ENCODE data around the gene METTL18.

METTL18 gene

GRCh38 chr1:169794530-169795416, at the start of gene METTL18:
METTL18 (minus strand) TSS chr1:169794907; CDS start chr1:169793695, 1,212 bp downstream.
- H3K4me3 ChIP-seq (ENCODE audit: low read length) = peak within 1 kb of the TSS; percentile 76
- H3K9ac ChIP-seq (ENCODE audit: low read length) = peak within 1 kb of the TSS; percentile 79
- H3K27me3 ChIP-seq (ENCODE audit: control insufficient read depth, insufficient read depth, low read length) = no peaks in the 10 kb centered on the region

GRCh38 chr1:169838942-169839341, 44.2 kb upstream of the METTL18 start:
- Histone ChIP-seq H3K9ac (ENCODE audit: low read length) (no peak overlapping the region), H3K36me3 (ENCODE audit: control insufficient read depth, insufficient read depth, low read length) (no peaks in the 10 kb centered on the region), H3K27me3 (ENCODE audit: control insufficient read depth, insufficient read depth, low read length) (no peaks in the 10 kb centered on the region), H3K4me3 (ENCODE audit: low read length) (no peak overlapping the region), H3K4me1 (ENCODE audit: control insufficient read depth, insufficient read depth, low read length) (no peaks in the 10 kb centered on the region), H3K9me3 (ENCODE audit: control insufficient read depth, low read length) (no peaks in the 10 kb centered on the region)

More at GRCh38 chr1:169794530-169795416, at the start of gene METTL18:
- Histone ChIP-seq H3K4me1 (ENCODE audit: control insufficient read depth, insufficient read depth, low read length) (peaks cover 9% of the 10 kb centered on the region), H3K9me3 (ENCODE audit: control insufficient read depth, low read length) (no peaks in the 10 kb centered on the region), H3K36me3 (ENCODE audit: control insufficient read depth, insufficient read depth, low read length) (no peaks in the 10 kb centered on the region)

GRCh38 chr1:169836198-169836597, 41.5 kb upstream of the METTL18 start:
- no peaks in the 10 kb centered on the region for H3K36me3 ChIP-seq (ENCODE audit: control insufficient read depth, insufficient read depth, low read length)
- no peaks in the 10 kb centered on the region for H3K4me1 ChIP-seq (ENCODE audit: control insufficient read depth, insufficient read depth, low read length)
- no peak overlapping the region for H3K9ac ChIP-seq (ENCODE audit: low read length)
- no peaks in the 10 kb centered on the region for H3K27me3 ChIP-seq (ENCODE audit: control insufficient read depth, insufficient read depth, low read length)
- no peaks in the 10 kb centered on the region for H3K9me3 ChIP-seq (ENCODE audit: control insufficient read depth, low read length)
- no peak overlapping the region for H3K4me3 ChIP-seq (ENCODE audit: low read length)

- Histone ChIP-seq H3K9me3 (ENCODE audit: control insufficient read depth, low read length) (no peaks in the 10 kb centered on the region), H3K9ac (ENCODE audit: low read length) (no peak overlapping the region), H3K36me3 (ENCODE audit: control insufficient read depth, insufficient read depth, low read length) (no peaks in the 10 kb centered on the region), H3K4me3 (ENCODE audit: low read length) (no peak overlapping the region), H3K27me3 (ENCODE audit: control insufficient read depth, insufficient read depth, low read length) (no peaks in the 10 kb centered on the region), H3K4me1 (ENCODE audit: control insufficient read depth, insufficient read depth, low read length) (no peaks in the 10 kb centered on the region)
Observed at GRCh38 chr1:169835647-169836046, 40.9 kb upstream of the METTL18 start.

GRCh38 chr1:169834869-169835268, 40.2 kb upstream of the METTL18 start:
- Histone ChIP-seq H3K27me3 (ENCODE audit: control insufficient read depth, insufficient read depth, low read length) (no peaks in the 10 kb centered on the region), H3K9ac (ENCODE audit: low read length) (no peak overlapping the region)

GRCh38 chr1:169833179-169833901, 38.6 kb upstream of the METTL18 start:
- no peaks in the 10 kb centered on the region for H3K27me3 ChIP-seq (ENCODE audit: control insufficient read depth, insufficient read depth, low read length)
- no peaks in the 10 kb centered on the region for H3K4me1 ChIP-seq (ENCODE audit: control insufficient read depth, insufficient read depth, low read length)
- H3K9ac ChIP-seq (ENCODE audit: low read length) = no peak overlapping the region

More at GRCh38 chr1:169834869-169835268, 40.2 kb upstream of the METTL18 start:
- no peak overlapping the region for H3K4me3 ChIP-seq (ENCODE audit: low read length)
- H3K4me1 ChIP-seq (ENCODE audit: control insufficient read depth, insufficient read depth, low read length) = no peaks in the 10 kb centered on the region
- H3K9me3 ChIP-seq (ENCODE audit: control insufficient read depth, low read length) = no peaks in the 10 kb centered on the region
- H3K36me3 ChIP-seq (ENCODE audit: control insufficient read depth, insufficient read depth, low read length) = no peaks in the 10 kb centered on the region

GRCh38 chr1:169829671-169830070, 35.0 kb upstream of the METTL18 start:
- H3K9ac ChIP-seq (ENCODE audit: low read length) = no peak overlapping the region
- no peaks in the 10 kb centered on the region for H3K36me3 ChIP-seq (ENCODE audit: control insufficient read depth, insufficient read depth, low read length)
- no peaks in the 10 kb centered on the region for H3K4me1 ChIP-seq (ENCODE audit: control insufficient read depth, insufficient read depth, low read length)
- no peaks in the 10 kb centered on the region for H3K9me3 ChIP-seq (ENCODE audit: control insufficient read depth, low read length)
- H3K4me3 ChIP-seq (ENCODE audit: low read length) = no peak overlapping the region
- H3K27me3 ChIP-seq (ENCODE audit: control insufficient read depth, insufficient read depth, low read length) = no peaks in the 10 kb centered on the region

More at GRCh38 chr1:169833179-169833901, 38.6 kb upstream of the METTL18 start:
- no peaks in the 10 kb centered on the region for H3K9me3 ChIP-seq (ENCODE audit: control insufficient read depth, low read length)
- H3K4me3 ChIP-seq (ENCODE audit: low read length) = no peak overlapping the region
- H3K36me3 ChIP-seq (ENCODE audit: control insufficient read depth, insufficient read depth, low read length) = no peaks in the 10 kb centered on the region

- H3K36me3 ChIP-seq (ENCODE audit: control insufficient read depth, insufficient read depth, low read length) = no peaks in the 10 kb centered on the region
- H3K27me3 ChIP-seq (ENCODE audit: control insufficient read depth, insufficient read depth, low read length) = no peaks in the 10 kb centered on the region
- H3K9me3 ChIP-seq (ENCODE audit: control insufficient read depth, low read length) = no peaks in the 10 kb centered on the region
- H3K4me1 ChIP-seq (ENCODE audit: control insufficient read depth, insufficient read depth, low read length) = no peaks in the 10 kb centered on the region
- no peak overlapping the region for H3K9ac ChIP-seq (ENCODE audit: low read length)
- no peak overlapping the region for H3K4me3 ChIP-seq (ENCODE audit: low read length)
Observed at GRCh38 chr1:169824153-169824552, 29.4 kb upstream of the METTL18 start.

- Histone ChIP-seq H3K9ac (ENCODE audit: low read length) (no peak overlapping the region), H3K4me1 (ENCODE audit: control insufficient read depth, insufficient read depth, low read length) (no peaks in the 10 kb centered on the region), H3K4me3 (ENCODE audit: low read length) (no peak overlapping the region), H3K9me3 (ENCODE audit: control insufficient read depth, low read length) (no peaks in the 10 kb centered on the region), H3K27me3 (ENCODE audit: control insufficient read depth, insufficient read depth, low read length) (no peaks in the 10 kb centered on the region), H3K36me3 (ENCODE audit: control insufficient read depth, insufficient read depth, low read length) (no peaks in the 10 kb centered on the region)
Observed at GRCh38 chr1:169821500-169821899, 26.8 kb upstream of the METTL18 start.

- H3K4me3 ChIP-seq (ENCODE audit: low read length) = no peak overlapping the region
- no peaks in the 10 kb centered on the region for H3K36me3 ChIP-seq (ENCODE audit: control insufficient read depth, insufficient read depth, low read length)
- no peaks in the 10 kb centered on the region for H3K9me3 ChIP-seq (ENCODE audit: control insufficient read depth, low read length)
- H3K4me1 ChIP-seq (ENCODE audit: control insufficient read depth, insufficient read depth, low read length) = no peaks in the 10 kb centered on the region
- H3K9ac ChIP-seq (ENCODE audit: low read length) = no peak overlapping the region
- no peaks in the 10 kb centered on the region for H3K27me3 ChIP-seq (ENCODE audit: control insufficient read depth, insufficient read depth, low read length)
Observed at GRCh38 chr1:169816617-169817016, 21.9 kb upstream of the METTL18 start.

GRCh38 chr1:169814265-169814664, 19.6 kb upstream of the METTL18 start:
- Histone ChIP-seq H3K4me1 (ENCODE audit: control insufficient read depth, insufficient read depth, low read length) (no peaks in the 10 kb centered on the region), H3K36me3 (ENCODE audit: control insufficient read depth, insufficient read depth, low read length) (no peaks in the 10 kb centered on the region), H3K27me3 (ENCODE audit: control insufficient read depth, insufficient read depth, low read length) (no peaks in the 10 kb centered on the region), H3K9ac (ENCODE audit: low read length) (no peak overlapping the region), H3K9me3 (ENCODE audit: control insufficient read depth, low read length) (no peaks in the 10 kb centered on the region), H3K4me3 (ENCODE audit: low read length) (no peak overlapping the region)

- H3K9ac ChIP-seq (ENCODE audit: low read length) = no peak overlapping the region
- no peak overlapping the region for H3K4me3 ChIP-seq (ENCODE audit: low read length)
- no peaks in the 10 kb centered on the region for H3K4me1 ChIP-seq (ENCODE audit: control insufficient read depth, insufficient read depth, low read length)
- no peaks in the 10 kb centered on the region for H3K9me3 ChIP-seq (ENCODE audit: control insufficient read depth, low read length)
- H3K36me3 ChIP-seq (ENCODE audit: control insufficient read depth, insufficient read depth, low read length) = no peaks in the 10 kb centered on the region
- no peaks in the 10 kb centered on the region for H3K27me3 ChIP-seq (ENCODE audit: control insufficient read depth, insufficient read depth, low read length)
Observed at GRCh38 chr1:169812131-169812530, 17.4 kb upstream of the METTL18 start.

Measured in mucosa of stomach (tissue), 1 donor.